Thyroid gland (tissue), 4 donors: ENCODE data around the gene DPF1.

Experiments used
- CTCF ChIP-seq, 6 experiments: fragments of 200-600 bp in 3 of 6; fragments of 450-650 bp in 3 of 6; sonication (generic) in 3 of 6; IDR thresholded peaks; one replicate each; pipeline ENCODE4 v1.5.1; 2016 to 2019; ENCODE audit warnings: antibody characterized with exemption in 6 of 6, mild to moderate bottlenecking in 2 of 6, inconsistent platforms in 1 of 6, moderate library complexity in 1 of 6
- POLR2A ChIP-seq, 2 donors: fragments of 450-650 bp; IDR thresholded peaks; one replicate each; pipeline ENCODE4 v1.6.1; 2017; ENCODE audit warnings: antibody characterized with exemption in 2 of 2, mild to moderate bottlenecking in 2 of 2, moderate library complexity in 1 of 2

- TF ChIP-seq CTCF (IDR thresholded peaks at IDR 0.05): no peak
- TF ChIP-seq POLR2A (IDR thresholded peaks at IDR 0.05): no peak
Measured at GRCh38 chr19:38245826-38246498, 21.9 kb upstream of the DPF1 start.
